ENCODE results near the gene CACNA1B. TPM values are rescaled to one million over a fixed set of nuclear protein-coding genes. Genes with fewer than 3 reads are reported as not detected.
"Not testable (repeated sequence)": the region's sequence is repeated elsewhere in the genome, so short reads cannot be mapped to it uniquely, and the experiment has no call there.

Gene CACNA1B
- total RNA-seq, 1 experiment from 2014 or later = not detected

GRCh38 chr9:138007918-138008841 lies 130.6 kb downstream of the CACNA1B start:
- Histone ChIP-seq H3K9me3 (no peaks in the 10 kb centered on the region), H3K36me3 (no peaks in the 10 kb centered on the region), H3K4me3 (no peak overlapping the region), H3K27me3 (no peaks in the 10 kb centered on the region)
- DNase-seq = no peak

DNA sequence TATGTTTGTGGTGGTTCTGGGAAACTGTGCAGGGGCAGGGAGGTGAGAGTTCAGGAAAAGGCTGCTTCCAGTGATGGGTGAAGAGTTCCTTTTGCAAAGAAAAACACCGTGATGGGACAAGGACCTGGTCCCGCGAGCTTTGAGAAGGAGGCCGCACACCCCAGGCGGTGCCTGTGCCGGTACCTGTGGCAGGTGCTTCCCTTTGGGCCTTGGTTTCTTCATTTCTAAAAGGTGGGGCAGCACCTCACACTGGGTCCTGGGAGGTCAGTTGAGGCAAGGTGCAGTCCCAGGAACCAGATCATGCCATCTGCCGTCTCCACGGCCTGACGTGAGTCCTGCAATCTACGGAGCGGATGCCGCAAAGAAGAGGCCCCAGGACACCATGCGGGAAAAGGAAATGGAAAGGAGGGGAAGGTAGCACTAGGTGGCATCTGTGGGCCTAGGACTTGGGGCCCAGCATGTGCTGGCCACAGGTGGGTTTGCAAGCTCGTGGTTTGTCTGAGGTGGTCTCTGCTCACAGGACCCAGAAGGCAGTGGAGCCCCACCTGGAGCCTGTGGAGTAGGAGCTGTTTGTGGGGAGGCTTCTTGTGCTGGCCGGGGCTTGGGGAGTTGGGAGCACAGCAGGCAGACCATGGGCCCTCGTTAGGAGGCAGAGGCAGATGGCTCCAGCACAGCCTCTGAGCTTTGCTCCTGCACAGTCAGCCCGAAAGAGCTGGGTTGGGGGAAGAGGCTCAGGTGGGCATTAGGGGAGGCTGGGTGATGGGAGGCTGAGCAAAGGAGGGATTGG lies 131.6 kb downstream of the CACNA1B start:
- DNase-seq = no peak
- no peaks in the 10 kb centered on the region for H3K27me3 ChIP-seq
- no peak overlapping the region for H3K4me3 ChIP-seq
- H3K36me3 ChIP-seq = no peaks in the 10 kb centered on the region
- no peaks in the 10 kb centered on the region for H3K9me3 ChIP-seq

DNA sequence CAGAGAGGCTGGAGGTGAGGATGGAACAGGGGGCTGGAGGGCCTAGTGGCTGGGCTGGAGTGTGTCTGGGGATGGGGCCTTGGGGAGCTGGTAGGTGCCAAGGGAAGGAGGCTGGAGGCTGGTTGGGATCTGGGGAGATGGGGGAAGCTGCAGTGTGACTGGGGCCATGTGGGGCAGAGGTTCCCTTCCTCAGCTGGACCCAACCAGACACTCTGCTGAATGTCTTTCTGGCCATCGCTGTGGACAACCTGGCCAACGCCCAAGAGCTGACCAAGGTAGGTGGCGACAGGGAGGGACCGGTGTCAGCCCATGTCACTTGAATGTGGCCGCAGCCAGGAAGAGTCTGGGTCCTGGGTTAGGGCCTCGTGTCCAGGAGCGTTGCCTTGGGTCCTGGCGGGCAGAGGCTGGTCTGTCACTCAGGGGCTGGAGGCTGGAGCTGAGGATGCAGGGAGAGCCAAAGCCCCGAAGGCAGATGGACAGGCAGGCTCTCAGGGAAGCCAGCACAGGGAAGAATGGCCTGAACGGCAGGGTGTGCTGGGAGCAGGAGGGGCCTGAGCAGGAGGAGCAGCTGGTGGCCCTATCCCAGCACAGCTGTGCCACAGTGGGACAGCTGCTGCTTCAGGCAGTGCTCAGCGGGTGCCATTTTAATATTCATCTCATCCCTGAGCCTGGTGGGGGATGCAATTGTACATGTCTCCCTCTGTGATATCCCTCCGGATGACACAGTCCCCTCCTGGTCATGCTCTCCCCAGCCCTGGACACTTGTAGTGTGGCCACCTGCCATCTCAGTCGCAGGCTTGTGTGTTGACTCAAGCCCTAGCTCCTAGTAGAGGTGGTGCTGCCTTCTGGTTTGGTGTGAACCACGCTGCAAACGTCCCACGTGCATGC lies 132.5 kb downstream of the CACNA1B start:
- Histone ChIP-seq H3K27me3 (no peaks in the 10 kb centered on the region), H3K36me3 (no peaks in the 10 kb centered on the region), H3K4me3 (no peak overlapping the region), H3K9me3 (no peaks in the 10 kb centered on the region)
- DNase-seq = no peak

GRCh38 chr9:138010861-138011260 lies 133.3 kb downstream of the CACNA1B start:
- H3K27me3 ChIP-seq = no peaks in the 10 kb centered on the region
- no peak for DNase-seq
- H3K36me3 ChIP-seq = no peaks in the 10 kb centered on the region
- H3K4me3 ChIP-seq = no peak overlapping the region
- no peaks in the 10 kb centered on the region for H3K9me3 ChIP-seq

DNA sequence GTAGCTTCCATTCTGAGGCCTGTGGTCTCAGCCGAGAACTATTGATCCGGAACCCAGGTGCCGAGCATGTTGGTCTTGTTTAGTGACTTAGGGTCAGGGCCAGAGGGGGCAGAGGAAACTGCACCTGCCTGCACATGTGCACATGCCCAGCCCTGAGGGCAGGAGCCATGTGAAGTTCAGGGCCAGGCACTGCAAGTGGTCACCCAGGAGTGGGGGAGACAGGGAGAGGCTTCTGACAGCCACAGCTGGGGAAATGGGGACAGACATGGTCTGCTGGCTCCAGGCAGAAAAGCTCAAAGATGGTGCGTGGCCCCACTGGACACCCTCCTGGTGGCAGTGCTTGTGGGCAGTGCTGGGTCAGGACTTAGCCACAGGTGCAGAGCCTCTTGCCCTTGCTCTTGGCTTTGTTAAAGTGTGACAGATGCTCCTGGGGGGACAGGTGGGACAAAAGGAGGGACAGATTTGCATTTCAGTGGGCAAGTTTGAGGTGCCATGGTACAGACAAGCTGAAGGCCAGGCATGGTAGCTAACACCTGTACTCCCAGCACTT lies 134.4 kb downstream of the CACNA1B start:
- no peak for DNase-seq
- Histone ChIP-seq H3K9me3 (no peaks in the 10 kb centered on the region), H3K27me3 (no peaks in the 10 kb centered on the region)

DNA sequence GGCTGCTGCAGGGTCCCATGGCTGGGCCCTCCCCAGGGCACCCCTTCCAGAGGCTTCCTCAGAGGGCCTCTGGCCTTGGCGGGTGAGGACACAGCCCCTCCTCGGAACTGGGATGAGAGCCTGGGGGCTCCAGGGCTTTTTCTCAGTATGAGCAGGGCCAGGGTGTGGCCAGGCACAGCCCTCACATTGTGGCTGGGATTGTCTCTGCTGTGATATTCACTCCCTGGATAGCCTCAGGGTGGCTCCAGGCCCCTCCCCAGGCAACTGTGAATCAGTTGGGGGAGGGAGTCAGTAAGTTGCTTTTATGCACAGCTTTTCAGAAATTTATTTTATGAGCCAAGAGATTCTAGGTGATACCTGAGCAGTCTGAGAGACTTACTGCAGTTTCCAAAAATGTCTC lies 135.7 kb downstream of the CACNA1B start:
- no peaks in the 10 kb centered on the region for H3K9me3 ChIP-seq
- DNase-seq = no peak
- no peak overlapping the region for H3K4me3 ChIP-seq
- no peaks in the 10 kb centered on the region for H3K27me3 ChIP-seq
- H3K36me3 ChIP-seq = no peaks in the 10 kb centered on the region

More for the DNA sequence above, 134.4 kb downstream of the CACNA1B start:
- Histone ChIP-seq H3K4me3 (no peak overlapping the region), H3K36me3 (no peaks in the 10 kb centered on the region)

GRCh38 chr9:138013836-138014562 lies 136.4 kb downstream of the CACNA1B start:
- Histone ChIP-seq H3K27me3 (no peaks in the 10 kb centered on the region), H3K4me3 (no peak overlapping the region), H3K36me3 (no peaks in the 10 kb centered on the region), H3K9me3 (no peaks in the 10 kb centered on the region)
- DNase-seq = no peak

- no peak for DNase-seq
- H3K4me3 ChIP-seq = no peak overlapping the region
- H3K9me3 ChIP-seq = no peaks in the 10 kb centered on the region
- no peaks in the 10 kb centered on the region for H3K36me3 ChIP-seq
- no peaks in the 10 kb centered on the region for H3K27me3 ChIP-seq
These were observed 137.0 kb downstream of the CACNA1B start for GRCh38 chr9:138014563-138014945.

- H3K9me3 ChIP-seq = no peaks in the 10 kb centered on the region
- no peak overlapping the region for H3K4me3 ChIP-seq
- DNase-seq = no peak
- no peaks in the 10 kb centered on the region for H3K27me3 ChIP-seq
- H3K36me3 ChIP-seq = no peaks in the 10 kb centered on the region
These were observed 137.6 kb downstream of the CACNA1B start for GRCh38 chr9:138015021-138015829.

DNA sequence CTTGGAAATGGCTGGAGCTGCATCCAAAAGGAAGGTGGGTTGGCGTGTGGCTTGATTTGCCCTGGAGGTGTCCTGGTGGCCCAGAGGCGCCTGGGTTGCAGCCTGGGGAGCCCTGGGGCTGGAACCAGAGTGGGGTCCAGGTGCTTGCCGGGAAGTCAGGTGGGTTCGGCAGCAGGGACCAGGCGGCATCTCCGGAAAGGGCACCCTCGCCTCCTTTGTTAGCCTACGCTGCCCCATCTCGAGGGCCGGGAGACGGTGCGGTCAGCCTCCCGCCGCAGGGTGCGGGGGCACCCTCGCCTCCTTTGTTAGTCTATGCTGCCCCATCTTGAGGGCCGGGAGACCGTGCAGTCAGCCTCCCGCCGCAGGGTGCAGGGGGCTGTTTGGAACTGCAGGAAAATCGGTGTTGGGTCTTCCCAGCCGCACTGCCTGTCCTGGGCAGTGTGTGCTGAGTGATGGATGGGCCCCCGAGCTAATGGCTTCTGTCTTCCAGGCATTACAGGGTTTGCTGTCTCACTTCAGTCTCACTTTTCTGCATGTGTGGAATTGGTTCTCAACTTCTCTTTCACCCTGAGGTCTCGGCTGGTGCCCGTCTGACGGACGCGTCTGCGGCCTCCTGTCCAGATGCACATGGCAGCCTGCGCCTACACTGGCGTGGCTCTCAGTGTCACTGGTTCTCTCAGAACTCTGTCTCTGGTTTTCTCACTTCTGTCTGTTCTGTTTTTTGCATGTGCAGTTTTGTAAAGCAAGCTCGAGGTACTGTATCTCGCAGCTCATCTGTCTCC lies 139.0 kb downstream of the CACNA1B start:
- no peak for DNase-seq
- Histone ChIP-seq H3K27me3 (no peaks in the 10 kb centered on the region), H3K4me3 (no peak overlapping the region), H3K9me3 (no peaks in the 10 kb centered on the region), H3K36me3 (no peaks in the 10 kb centered on the region)

DNA sequence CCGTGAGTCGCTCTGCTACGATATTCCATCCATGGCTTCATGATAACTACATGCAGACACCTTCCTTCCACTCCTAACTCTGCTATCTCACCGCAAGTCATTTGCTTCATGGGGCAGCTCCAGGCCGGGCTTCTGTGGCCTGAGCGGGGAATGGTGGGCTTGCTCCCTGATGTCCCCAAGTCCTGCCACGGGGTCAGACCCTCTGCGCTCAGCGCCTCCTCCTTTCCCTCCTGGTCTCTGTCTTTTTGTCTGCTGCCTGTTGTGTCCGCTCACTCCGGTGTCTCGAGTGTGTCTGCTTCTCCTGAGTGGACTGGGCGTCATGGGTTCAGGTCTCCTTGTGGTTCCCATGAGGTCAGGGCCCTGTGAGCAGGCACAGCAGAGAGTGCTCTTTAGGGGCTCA lies 139.6 kb downstream of the CACNA1B start:
- no peaks in the 10 kb centered on the region for H3K27me3 ChIP-seq
- H3K4me3 ChIP-seq = no peak overlapping the region
- no peaks in the 10 kb centered on the region for H3K36me3 ChIP-seq
- no peak for DNase-seq
- no peaks in the 10 kb centered on the region for H3K9me3 ChIP-seq

- not testable (repeated sequence) for H3K4me3 ChIP-seq, DNase-seq, H3K36me3 ChIP-seq, H3K9me3 ChIP-seq
- H3K27me3 ChIP-seq = peaks cover 13% of the 10 kb centered on the region
These were observed 141.9 kb downstream of the CACNA1B start for GRCh38 chr9:138019514-138019913.

DNA sequence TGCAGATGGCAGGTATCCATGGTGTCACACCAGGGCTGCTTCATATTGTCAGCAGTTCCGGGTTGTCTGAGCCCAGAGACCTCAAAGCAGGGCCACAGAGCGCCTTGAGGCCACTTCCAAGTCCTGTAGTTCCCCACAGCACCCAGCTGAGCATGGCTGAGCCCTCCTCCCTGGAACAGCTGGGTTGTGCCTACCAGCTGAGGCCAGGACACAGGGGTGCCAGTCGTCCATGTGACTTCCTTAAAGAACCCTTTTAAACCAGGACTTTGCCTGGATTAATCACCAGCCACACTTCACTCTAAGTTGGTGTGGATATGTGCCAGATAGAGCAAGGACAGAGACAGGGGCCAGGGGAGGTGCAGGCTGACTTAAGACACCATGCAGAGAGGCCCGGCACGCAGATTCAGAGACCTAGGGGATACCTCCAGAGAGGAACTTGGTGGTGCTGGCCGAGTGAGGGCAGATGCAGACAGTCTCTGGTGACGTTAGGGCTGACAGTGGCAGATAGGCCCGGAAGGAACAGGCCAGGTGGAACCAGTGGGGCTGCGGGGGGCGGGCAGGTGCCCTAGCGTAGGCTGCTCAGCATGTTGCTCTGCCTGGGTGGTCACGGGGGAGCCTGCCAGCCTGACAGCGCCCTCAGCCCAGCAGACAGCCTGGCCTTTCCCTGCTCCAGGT lies 142.7 kb downstream of the CACNA1B start:
- Histone ChIP-seq H3K4me3 (no peak overlapping the region), H3K9me3 (no peaks in the 10 kb centered on the region), H3K36me3 (no peaks in the 10 kb centered on the region), H3K27me3 (peaks cover 13% of the 10 kb centered on the region)
- DNase-seq = no peak

GRCh38 chr9:138020795-138021182 lies 143.2 kb downstream of the CACNA1B start:
- Histone ChIP-seq H3K4me3 (no peak overlapping the region), H3K36me3 (no peaks in the 10 kb centered on the region), H3K27me3 (peaks cover 13% of the 10 kb centered on the region), H3K9me3 (no peaks in the 10 kb centered on the region)
- DNase-seq = no peak
